ENCODE results near the gene AGBL1.

GRCh38 chr15:86571873-86572272, 492.2 kb downstream of the AGBL1 start:
- TF ChIP-seq POLR2AphosphoS5 (IDR thresholded peaks at IDR 0.05) (no peak), CTCF (IDR thresholded peaks at IDR 0.05) (no peak)

Data from transverse colon (tissue), 4 donors.